DMS79 treated with DMSO at 0.1 percent for 48 hours (cell line): ENCODE measurements around the gene MCC.

ENCODE experiments used
- DNase-seq: peaks from one replicate; lab custom pipeline; 2025; lab: John Stamatoyannopoulos, UW

MCC gene

GRCh38 chr5:113142186-113142585, 346.1 kb downstream of the MCC start:
- no peak for DNase-seq

GRCh38 chr5:113140837-113141671, 347.2 kb downstream of the MCC start:
- DNase-seq = no peak

GRCh38 chr5:113133211-113133975, 354.9 kb downstream of the MCC start:
- no peak for DNase-seq

- DNase-seq = no peak
Measured at GRCh38 chr5:113132564-113132963, 355.7 kb downstream of the MCC start.

GRCh38 chr5:113128641-113129330, 359.5 kb downstream of the MCC start:
- DNase-seq = no peak

GRCh38 chr5:113128082-113128481, 360.2 kb downstream of the MCC start:
- DNase-seq = no peak

- no peak for DNase-seq
Measured at GRCh38 chr5:113127021-113127420, 361.2 kb downstream of the MCC start.

- no peak for DNase-seq
Measured at GRCh38 chr5:113125371-113125770, 362.9 kb downstream of the MCC start.

- DNase-seq = no peak
Measured at GRCh38 chr5:113124914-113125313, 363.3 kb downstream of the MCC start.

GRCh38 chr5:113124265-113124664, 364.0 kb downstream of the MCC start:
- no peak for DNase-seq

- no peak for DNase-seq
Measured at GRCh38 chr5:113123618-113124017, 364.6 kb downstream of the MCC start.

GRCh38 chr5:113122053-113122452, 366.2 kb downstream of the MCC start:
- no peak for DNase-seq

- no peak for DNase-seq
Measured at GRCh38 chr5:113119246-113119924, 368.9 kb downstream of the MCC start.

GRCh38 chr5:113118765-113119164, 369.5 kb downstream of the MCC start:
- DNase-seq = no peak

- no peak for DNase-seq
Measured at GRCh38 chr5:113118298-113118697, 370.0 kb downstream of the MCC start.

GRCh38 chr5:113117543-113118115, 370.6 kb downstream of the MCC start:
- DNase-seq = no peak

- no peak for DNase-seq
Measured at GRCh38 chr5:113115956-113116355, 372.3 kb downstream of the MCC start.

- DNase-seq = no peak
Measured at GRCh38 chr5:113115061-113115460, 373.2 kb downstream of the MCC start.

GRCh38 chr5:113114559-113114958, 373.7 kb downstream of the MCC start:
- no peak for DNase-seq

- DNase-seq = no peak
Measured at GRCh38 chr5:113112435-113112834, 375.8 kb downstream of the MCC start.

GRCh38 chr5:113110117-113110516, 378.1 kb downstream of the MCC start:
- DNase-seq = no peak

GRCh38 chr5:113109344-113109743, 378.9 kb downstream of the MCC start:
- no peak for DNase-seq
